Measurements from ENCODE around the gene ACTL7A. TPM values are rescaled to one million over a fixed set of nuclear protein-coding genes. Genes with fewer than 3 reads are reported as not detected.
"Not testable (repeated sequence)": the region's sequence is repeated elsewhere in the genome, so short reads cannot be mapped to it uniquely, and the experiment has no call there.

ACTL7A gene
- total RNA-seq, 1 experiment from 2014 or later: not detected

- no peak for TF ChIP-seq CTCF (IDR thresholded peaks at IDR 0.05; ENCODE audit: unreplicated experiment)
- CTCF ChIA-PET: no interaction called here
- no peak overlapping the region for H3K27ac Mint-ChIP-seq (ENCODE audit: unreplicated experiment)
- DNase-seq: no peak
- no TSS peak for BruUV-seq (replicated peaks)
- H3K9me3 Mint-ChIP-seq (ENCODE audit: low read depth, unreplicated experiment): no peaks in the 10 kb centered on the region
- H3K4me3 Mint-ChIP-seq (ENCODE audit: low read depth, unreplicated experiment): no peak overlapping the region
- intact Hi-C loops (cut with micrococcal nuclease; ENCODE audit: unreplicated experiment): no loop called here
- no peaks in the 10 kb centered on the region for H3K27me3 Mint-ChIP-seq (ENCODE audit: unreplicated experiment)
- H3K4me1 Mint-ChIP-seq (ENCODE audit: low read depth, unreplicated experiment): no peaks in the 10 kb centered on the region
- no peaks in the 10 kb centered on the region for H3K36me3 Mint-ChIP-seq (ENCODE audit: insufficient read depth, unreplicated experiment)
Measured at GRCh38 chr9:108836781-108837180, 25.3 kb upstream of the ACTL7A start.

- intact Hi-C loops (cut with micrococcal nuclease; ENCODE audit: unreplicated experiment): no loop called here
- Mint-ChIP-seq H3K27me3 (ENCODE audit: unreplicated experiment) (no peaks in the 10 kb centered on the region), H3K9me3 (ENCODE audit: low read depth, unreplicated experiment) (no peaks in the 10 kb centered on the region), H3K27ac (ENCODE audit: unreplicated experiment) (no peak overlapping the region), H3K4me1 (ENCODE audit: low read depth, unreplicated experiment) (no peaks in the 10 kb centered on the region), H3K36me3 (ENCODE audit: insufficient read depth, unreplicated experiment) (no peaks in the 10 kb centered on the region), H3K4me3 (ENCODE audit: low read depth, unreplicated experiment) (no peak overlapping the region)
- CTCF ChIA-PET: no interaction called here
- no peak for TF ChIP-seq CTCF (IDR thresholded peaks at IDR 0.05; ENCODE audit: unreplicated experiment)
- BruUV-seq (replicated peaks): no TSS peak
- no peak for DNase-seq
Measured at GRCh38 chr9:108837530-108837929, 24.5 kb upstream of the ACTL7A start.

GRCh38 chr9:108838017-108838416, 24.0 kb upstream of the ACTL7A start:
- DNase-seq: no peak
- Mint-ChIP-seq H3K36me3 (ENCODE audit: insufficient read depth, unreplicated experiment) (no peaks in the 10 kb centered on the region), H3K27ac (ENCODE audit: unreplicated experiment) (no peak overlapping the region), H3K4me3 (ENCODE audit: low read depth, unreplicated experiment) (no peak overlapping the region), H3K27me3 (ENCODE audit: unreplicated experiment) (no peaks in the 10 kb centered on the region), H3K9me3 (ENCODE audit: low read depth, unreplicated experiment) (no peaks in the 10 kb centered on the region), H3K4me1 (ENCODE audit: low read depth, unreplicated experiment) (no peaks in the 10 kb centered on the region)
- no peak for TF ChIP-seq CTCF (IDR thresholded peaks at IDR 0.05; ENCODE audit: unreplicated experiment)
- CTCF ChIA-PET: no interaction called here
- BruUV-seq (replicated peaks): no TSS peak
- intact Hi-C loops (cut with micrococcal nuclease; ENCODE audit: unreplicated experiment): no loop called here

GRCh38 chr9:108839561-108839960, 22.5 kb upstream of the ACTL7A start:
- BruUV-seq (replicated peaks); H3K27me3 Mint-ChIP-seq (ENCODE audit: unreplicated experiment); CTCF ChIA-PET; H3K9me3 Mint-ChIP-seq (ENCODE audit: low read depth, unreplicated experiment); intact Hi-C loops (cut with micrococcal nuclease; ENCODE audit: unreplicated experiment); H3K4me1 Mint-ChIP-seq (ENCODE audit: low read depth, unreplicated experiment); H3K36me3 Mint-ChIP-seq (ENCODE audit: insufficient read depth, unreplicated experiment); H3K27ac Mint-ChIP-seq (ENCODE audit: unreplicated experiment); H3K4me3 Mint-ChIP-seq (ENCODE audit: low read depth, unreplicated experiment); DNase-seq: not testable (repeated sequence)

DNA sequence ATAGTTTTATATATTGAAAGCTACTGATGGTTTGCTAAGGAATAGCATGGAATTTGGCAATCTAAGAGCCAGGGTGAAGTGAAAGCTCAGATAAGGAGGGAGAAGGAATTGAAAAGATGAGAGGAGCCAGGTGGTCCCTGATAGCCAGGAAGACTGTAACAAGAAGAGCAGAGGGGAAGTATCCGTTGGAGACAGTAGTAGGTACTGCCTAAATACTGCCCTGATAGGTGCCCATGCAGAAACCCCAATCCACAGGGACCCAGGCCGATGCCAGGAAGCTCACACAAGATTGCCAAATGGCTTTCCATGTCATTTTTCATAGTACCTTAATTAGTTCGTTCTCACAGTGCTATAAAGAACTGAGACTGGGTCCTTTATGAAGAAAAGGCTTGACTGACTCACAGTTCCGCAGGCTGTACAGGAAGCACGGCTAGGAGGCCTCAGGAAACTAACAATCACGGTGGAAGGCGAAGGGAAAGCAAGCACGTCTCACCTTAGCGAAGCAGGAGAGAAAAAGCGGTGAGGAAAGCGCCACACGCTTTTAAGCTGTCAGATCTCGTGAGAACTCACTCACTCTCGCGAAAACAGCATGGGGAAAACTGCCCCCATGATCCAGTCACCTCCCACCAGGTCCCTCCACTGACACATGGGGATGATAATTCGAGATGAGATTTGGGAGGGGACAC, 19.3 kb upstream of the ACTL7A start:
- Mint-ChIP-seq H3K27me3 (ENCODE audit: unreplicated experiment) (no peaks in the 10 kb centered on the region), H3K36me3 (ENCODE audit: insufficient read depth, unreplicated experiment) (no peaks in the 10 kb centered on the region), H3K9me3 (ENCODE audit: low read depth, unreplicated experiment) (no peaks in the 10 kb centered on the region), H3K27ac (ENCODE audit: unreplicated experiment) (no peak overlapping the region), H3K4me1 (ENCODE audit: low read depth, unreplicated experiment) (no peaks in the 10 kb centered on the region), H3K4me3 (ENCODE audit: low read depth, unreplicated experiment) (no peak overlapping the region)
- no TSS peak for BruUV-seq (replicated peaks)
- intact Hi-C loops (cut with micrococcal nuclease; ENCODE audit: unreplicated experiment): no loop called here
- TF ChIP-seq CTCF (IDR thresholded peaks at IDR 0.05; ENCODE audit: unreplicated experiment): no peak
- CTCF ChIA-PET: no interaction called here
- DNase-seq: no peak

Data from Calu3 (cell line).